GM12878 (cell line): ENCODE data around the gene FAM186B. TPM values are rescaled to one million over a fixed set of nuclear protein-coding genes. Genes with fewer than 3 reads are reported as not detected.

Source experiments
- ATAC-seq: fragments of 200-7000 bp; cut with Tn5 transposase; 3 replicates; pipeline ENCODE4 v1.9.1; 2020; ENCODE audit warnings: mild to moderate bottlenecking, moderate library complexity
- BruUV-seq: library from RNA; stranded (reverse); fragments of 400-500 nt; replicated peaks from 2 replicates; lab custom pipeline; 2021; lab: Mats Ljungman, UMichigan
- CTCF ChIA-PET: fragments of 300-600 bp; sonication (Branson Sonifier 250); formaldehyde crosslinking; extraction: SDS; loops from one replicate; lab custom pipeline; 2021; ENCODE audit warnings: inconsistent platforms; lab: Yijun Ruan, JAX
- POLR2A ChIA-PET: fragments of 350-600 bp; formaldehyde crosslinking; extraction: SDS; loops from one replicate; lab custom pipeline; 2021; ENCODE audit warnings: inconsistent platforms; lab: Charles Lee
- RAD21 ChIA-PET: fragments of 300-600 bp; sonication (Branson Sonifier 250); formaldehyde crosslinking; loops from one replicate; lab custom pipeline; 2023; ENCODE audit warnings: antibody characterized with exemption; ENCODE audit not compliant: unreplicated experiment; lab: Charles Lee
- SMC1A ChIA-PET: fragments of 300-600 bp; sonication (Branson Sonifier 250); formaldehyde crosslinking; loops from one replicate; lab custom pipeline; 2023; ENCODE audit not compliant: unreplicated experiment, uncharacterized antibody; lab: Charles Lee
- DNase-seq: peaks from one replicate; pipeline ENCODE4 v3.0.0-alpha.2; 2011; ENCODE audit warnings: low read depth, low spot score
- FAIRE-seq: peaks from 3 replicates; lab custom pipeline; 2011; peaks lifted over from hg19 to GRCh38; lab: Jason Lieb, UNC
- H2AFZ ChIP-seq: 2 replicates; pipeline ENCODE4 v1.6.0; 2011; ENCODE audit warnings: low read depth, low read length, control low read depth; ENCODE audit not compliant: control insufficient read depth
- H3K27ac ChIP-seq: 2 replicates; pipeline ENCODE4 v1.5.1; 2011; ENCODE audit warnings: control low read depth; ENCODE audit not compliant: control insufficient read depth, insufficient read depth
- H3K27me3 ChIP-seq, 2 experiments: replicated peaks in 1 of 2; 2 replicates each; pipeline versions ENCODE4 v1.6.0 to v1.6.1; 2011; ENCODE audit warnings: low read length in 1 of 2; ENCODE audit not compliant: control insufficient read depth in 2 of 2, insufficient read depth in 2 of 2
- H3K36me3 ChIP-seq, 2 experiments: 2 replicates each; pipeline ENCODE4 v1.5.1; 2011; ENCODE audit warnings: low read length in 1 of 2; ENCODE audit not compliant: control insufficient read depth in 2 of 2, insufficient read depth in 2 of 2
- H3K4me1 ChIP-seq: 2 replicates; pipeline ENCODE4 v1.6.1; 2011; ENCODE audit warnings: mild to moderate bottlenecking, low read length, moderate library complexity, mixed read lengths; ENCODE audit not compliant: control insufficient read depth, insufficient read depth
- H3K4me2 ChIP-seq: 2 replicates; pipeline ENCODE4 v1.6.0; 2011; ENCODE audit warnings: control low read depth; ENCODE audit not compliant: control insufficient read depth, insufficient read depth
- H3K4me3 ChIP-seq: fragments of 200-600 bp; sonication (generic); 2 replicates; pipeline ENCODE4 v1.5.1; 2016
- H3K79me2 ChIP-seq: 2 replicates; pipeline ENCODE4 v1.6.0; 2011; ENCODE audit warnings: low read length; ENCODE audit not compliant: control insufficient read depth, insufficient read depth
- H3K9ac ChIP-seq: 2 replicates; pipeline ENCODE4 v1.8.0; 2011; ENCODE audit warnings: low read length, control low read depth, mixed read lengths; ENCODE audit not compliant: control insufficient read depth, insufficient read depth
- H3K9me3 ChIP-seq: replicated peaks from 3 replicates; pipeline ENCODE4 v1.5.1; 2011; ENCODE audit warnings: mild to moderate bottlenecking, low read length; ENCODE audit not compliant: control insufficient read depth, insufficient read depth
- H4K20me1 ChIP-seq: 2 replicates; pipeline ENCODE4 v1.6.0; 2011; ENCODE audit not compliant: control insufficient read depth, insufficient read depth
- BHLHE40 ChIP-seq, 2 experiments: fragments of 450-650 bp in 1 of 2; IDR thresholded peaks; 2 replicates each; pipeline ENCODE4 v1.6.1; 2011 to 2017; ENCODE audit warnings: low read depth in 2 of 2, borderline replicate concordance in 1 of 2, improper control_type of control experiment in 1 of 2, low read length in 1 of 2, mild to moderate bottlenecking in 1 of 2
- BRCA1 ChIP-seq: IDR thresholded peaks from 2 replicates; pipeline ENCODE4 v1.6.1; 2011; ENCODE audit warnings: low read depth, low read length, improper control_type of control experiment
- EGR1 ChIP-seq, 2 experiments: IDR thresholded peaks; 1 replicate in 1 of 2; 2 replicates in 1 of 2; pipeline ENCODE4 v1.6.1; 2011 to 2012; ENCODE audit warnings: low read depth in 2 of 2, low read length in 2 of 2, borderline replicate concordance in 1 of 2, mild to moderate bottlenecking in 1 of 2, moderate library complexity in 1 of 2
- ELK1 ChIP-seq: IDR thresholded peaks from 2 replicates; pipeline ENCODE4 v1.6.1; 2012; ENCODE audit warnings: low read depth, low read length, improper control_type of control experiment
- ETV6 ChIP-seq, 2 experiments: fragments of 450-650 bp in 1 of 2; IDR thresholded peaks in 1 of 2; conservative IDR thresholded peaks in 1 of 2; 2 replicates each; pipeline ENCODE4 v1.6.1; 2014; ENCODE audit warnings: antibody characterized with exemption in 1 of 2, borderline replicate concordance in 1 of 2, low read depth in 1 of 2, mild to moderate bottlenecking in 1 of 2, moderate library complexity in 1 of 2
- GATAD2B ChIP-seq: fragments of 450-650 bp; conservative IDR thresholded peaks from 2 replicates; pipeline ENCODE4 v1.6.1; 2017; ENCODE audit warnings: low read depth, mild to moderate bottlenecking, moderate library complexity
- IKZF1 ChIP-seq: fragments of 450-650 bp; conservative IDR thresholded peaks from 2 replicates; pipeline ENCODE4 v1.6.1; 2017; ENCODE audit warnings: antibody characterized with exemption, mild to moderate bottlenecking
- JUND ChIP-seq: IDR thresholded peaks from 2 replicates; pipeline ENCODE4 v1.6.1; 2012; ENCODE audit warnings: low read depth, mild to moderate bottlenecking, low read length, improper control_type of control experiment, moderate library complexity
- NFYA ChIP-seq: IDR thresholded peaks from 2 replicates; pipeline ENCODE4 v1.6.1; 2011; ENCODE audit warnings: low read depth, mild to moderate bottlenecking, low read length, improper control_type of control experiment, borderline replicate concordance
- NRF1 ChIP-seq: conservative IDR thresholded peaks from 2 replicates; pipeline ENCODE4 v1.6.1; 2011; ENCODE audit warnings: mild to moderate bottlenecking, low read depth, low read length, improper control_type of control experiment
- PAX5 ChIP-seq: IDR thresholded peaks from 2 replicates; pipeline ENCODE4 v1.6.1; 2011; ENCODE audit warnings: low read depth, low read length, borderline replicate concordance
- PBX3 ChIP-seq: IDR thresholded peaks from 2 replicates; pipeline ENCODE4 v1.6.1; 2011; ENCODE audit warnings: mild to moderate bottlenecking, low read depth, low read length, moderate library complexity; ENCODE audit not compliant: insufficient replicate concordance
- POLR2AphosphoS2 ChIP-seq: IDR thresholded peaks from 2 replicates; pipeline ENCODE4 v1.6.1; 2011; ENCODE audit warnings: low read depth, mild to moderate bottlenecking, low read length, improper control_type of control experiment, moderate library complexity
- POU2F2 ChIP-seq: IDR thresholded peaks from 3 replicates; pipeline ENCODE4 v1.6.1; 2011; ENCODE audit warnings: low read depth, mild to moderate bottlenecking, low read length, borderline replicate concordance
- RAD51 ChIP-seq: fragments of 450-650 bp; IDR thresholded peaks from 2 replicates; pipeline ENCODE4 v1.6.1; 2016; ENCODE audit warnings: moderate library complexity, mild to moderate bottlenecking, inconsistent platforms
- RB1 ChIP-seq: fragments of 450-650 bp; formaldehyde crosslinking; IDR thresholded peaks from 2 replicates; pipeline ENCODE4 v1.6.1; 2017; ENCODE audit warnings: mild to moderate bottlenecking, borderline replicate concordance
- SREBF2 ChIP-seq: IDR thresholded peaks from 2 replicates; pipeline ENCODE4 v1.6.1; 2012; ENCODE audit warnings: mild to moderate bottlenecking, low read length
- USF1 ChIP-seq: IDR thresholded peaks from 2 replicates; pipeline ENCODE4 v1.6.1; 2011; ENCODE audit warnings: borderline replicate concordance, low read depth, mild to moderate bottlenecking, moderate library complexity, mixed read lengths, low read length; ENCODE audit not compliant: insufficient read depth; ENCODE audit errors: extremely low read length
- ZSCAN29 ChIP-seq: fragments of 450-650 bp; IDR thresholded peaks from 2 replicates; pipeline ENCODE4 v1.6.1; 2017; ENCODE audit warnings: mild to moderate bottlenecking, moderate library complexity
- WGBS: methylation state at CpG from one replicate; pipeline ENCODE4 v1.1.6; 2016; ENCODE audit warnings: low lambda C conversion rate; ENCODE audit not compliant: insufficient replicate concordance, insufficient coverage; ENCODE audit errors: missing lambda C conversion rate; 5-methylcytosine and 5-hydroxymethylcytosine counted together
- in situ Hi-C: fragments of 300-500 bp; cut with MboI; formaldehyde crosslinking; loops from 9 replicates; pipeline ENCODE4 v1.14.3; 2018; ENCODE audit warnings: mixed read lengths
- intact Hi-C: fragments of 100-400 bp; cut with micrococcal nuclease; formaldehyde crosslinking; loops from one replicate; pipeline ENCODE4 v1.14.2; 2022; ENCODE audit not compliant: unreplicated experiment
- polyA plus RNA-seq, 11 experiments: library from polyadenylated mRNA; depleted of rRNA in 4 of 11; unstranded in 6 of 11; stranded (reverse) in 5 of 11; fragments of >200 nt; fragmentation: Nextera tagmentation in 4 of 11; fragmentation: Illumina TruSeq in 1 of 11; extraction: Ambion mirVana in 4 of 11; extraction: Trizol in 1 of 11; gene quantifications; 1 replicate in 1 of 11; 2 replicates in 10 of 11; pipeline versions ENCODE4 v1.2.1 to v1.2.3, GENCODE V29; 2011 to 2016; ENCODE audit warnings: inconsistent platforms in 2 of 11, missing spikeins in 2 of 11, low read depth in 1 of 11
- total RNA-seq, 4 experiments: library from RNA; depleted of rRNA in 3 of 4; stranded (reverse); fragments of >200 nt in 3 of 4; fragmentation: Illumina TruSeq in 1 of 4; extraction: Trizol in 1 of 4; gene quantifications; 2 replicates each; pipeline versions ENCODE4 v1.2.1 to v1.2.3, GENCODE V29; 2013 to 2021

The FAM186B gene
- total and polyA plus RNA-seq, 10 of the 15 experiments (the other 5 are each of a cell fraction or from before 2014, with no cell fraction given), result 0.13 to 0.79 (median 0.51) TPM

- Histone ChIP-seq H3K79me2 (no peaks in the 10 kb centered on the region), H3K36me3 (peaks cover 40 to 54% of the 10 kb centered on the region in 2 experiments), H3K4me3 (no peak overlapping the region), H3K4me1 (no peaks in the 10 kb centered on the region), H3K27me3 (no peaks in the 10 kb centered on the region), H3K27ac (no peak overlapping the region), H4K20me1 (no peaks in the 10 kb centered on the region), H3K9ac (no peak overlapping the region), H3K9me3 (no peaks in the 10 kb centered on the region), H2AFZ (no peak overlapping the region), H3K4me2 (no peak overlapping the region)
- in situ Hi-C loops, result loop anchor here (10.0 kb wide), 1 partner anchor 187 kb away; no protein-coding TSS in a partner anchor
- no TSS peak for BruUV-seq
- RAD21 ChIA-PET, result interaction anchor here (0.8 to 2.6 kb wide), 7 partner anchors 11 to 61 kb away, joined by 3 to 10 read pairs (median 4); partner anchors contain the start of gene FMNL3
- intact Hi-C loops, result no loop called here
- no peak for ATAC-seq
- CTCF ChIA-PET, result interaction anchor here (0.6 to 20.4 kb wide), 9 partner anchors 10 to 193 kb away, joined by 3 to 486 read pairs (median 3); partner anchors contain the start of gene FMNL3
- WGBS, result 92% methylated on average over 15 of the region's 15 CpGs
- POLR2A ChIA-PET, result interaction anchor here (1.0 to 3.9 kb wide), 5 partner anchors 10 to 56 kb away, joined by 3 to 28 read pairs (median 3); no protein-coding TSS in a partner anchor
- TF ChIP-seq ETV6 (conservative IDR thresholded peaks at IDR 0.05 in 1 of 2, IDR thresholded peaks at IDR 0.05 in 1 of 2; ENCODE audit: borderline replicate concordance in 1 of 2, low read depth in 1 of 2), result no peak
- no peak for TF ChIP-seq ELK1
- TF ChIP-seq GATAD2B, result no peak
- TF ChIP-seq RB1, result no peak
- TF ChIP-seq PBX3, result no peak
- TF ChIP-seq USF1, result no peak
- no peak for TF ChIP-seq ZSCAN29
- no peak for TF ChIP-seq POLR2AphosphoS2
- no peak for TF ChIP-seq BRCA1
- TF ChIP-seq BHLHE40 (IDR thresholded peaks at IDR 0.05; ENCODE audit: borderline replicate concordance in 1 of 2, low read depth in 2 of 2, low read length in 1 of 2), result no peak
- no peak for TF ChIP-seq NRF1
- no peak for TF ChIP-seq POU2F2
- TF ChIP-seq SREBF2, result no peak
- TF ChIP-seq EGR1 (IDR thresholded peaks at IDR 0.05; ENCODE audit: borderline replicate concordance in 1 of 2, low read depth in 2 of 2, low read length in 2 of 2), result no peak
- TF ChIP-seq RAD51, result no peak
- TF ChIP-seq PAX5, result no peak
- no peak for TF ChIP-seq NFYA
- no peak for TF ChIP-seq IKZF1
- TF ChIP-seq JUND, result no peak
- SMC1A ChIA-PET, result interaction anchor here (0.6 to 10.9 kb wide), 12 partner anchors 10 to 94 kb away, joined by 3 to 191 read pairs (median 5); partner anchors contain the start of genes FMNL3, PRPF40B and TMBIM6
- FAIRE-seq, result no peak
- DNase-seq, result no peak
Measured at GRCh38 chr12:49647827-49648711, 42.6 kb upstream of the FAM186B start.
